Activated T-cell treated with anti-CD3 and anti-CD28 coated beads, Interleukin-2, amount 50 U/mL, for 4 hours (primary cell): ENCODE data around the gene DSCAML1. TPM values are rescaled to one million over a fixed set of nuclear protein-coding genes. Genes with fewer than 3 reads are reported as not detected.

Experiments
- total RNA-seq, 3 donors: library from RNA; stranded (reverse); gene quantifications; one replicate each; pipeline ENCODE4 v1.2.1, GENCODE V29; 2021

Gene DSCAML1
- total RNA-seq, 3 donors from 2014 or later = not detected

Other genes with a start within 250 kb of the DSCAML1 start
- gene FXYD2, start 27.5 kb upstream of the DSCAML1 start, total RNA-seq = under 1 TPM; 0.63 to 0.66 (median 0.63) TPM
- under 1 TPM in 2 of 3 donors, not detected in 1; 0.16 to 0.38 TPM for gene FXYD6, start 79.4 kb upstream of the DSCAML1 start, total RNA-seq
- gene TMPRSS13, start 132.2 kb upstream of the DSCAML1 start, total RNA-seq = under 1 TPM; 0.26 to 0.38 (median 0.38) TPM
- 10 to 100 TPM; 30.5 to 39.3 (median 36.6) TPM for gene IL10RA, start 189.2 kb upstream of the DSCAML1 start, total RNA-seq